Lower leg skin (tissue), 4 donors: ENCODE results near the gene SH3RF1. TPM values are rescaled to one million over a fixed set of nuclear protein-coding genes. Genes with fewer than 3 reads are reported as not detected.

Experiments
- DNase-seq, 2 donors: peaks; one replicate each; pipeline ENCODE4 v3.0.0-alpha.2; 2019; ENCODE audit warnings: low spot score in 2 of 2
- H3K4me3 ChIP-seq: fragments of 200-600 bp; sonication (generic); 2 replicates; pipeline ENCODE4 v1.5.1; 2017; ENCODE audit warnings: mild to moderate bottlenecking, low read depth; ENCODE audit not compliant: poor library complexity, severe bottlenecking
- CTCF ChIP-seq, 3 donors: fragments of 450-650 bp; IDR thresholded peaks; one replicate each; pipeline ENCODE4 v1.5.1; 2016; ENCODE audit warnings: antibody characterized with exemption in 3 of 3, mild to moderate bottlenecking in 3 of 3, moderate library complexity in 2 of 3
- POLR2A ChIP-seq, 2 donors: fragments of 450-650 bp; IDR thresholded peaks; one replicate each; pipeline ENCODE4 v1.6.1; 2016 to 2017; ENCODE audit warnings: antibody characterized with exemption in 2 of 2, mild to moderate bottlenecking in 1 of 2, moderate library complexity in 1 of 2
- WGBS, 2 donors: methylation state at CpG; one replicate each; pipeline ENCODE4 v1.1.5; 2018; 5-methylcytosine and 5-hydroxymethylcytosine counted together
- intact Hi-C: fragments of 100-400 bp; cut with DNase I; formaldehyde crosslinking; loops from one replicate; pipeline ENCODE4 v1.15.0; 2023; ENCODE audit warnings: low total_unique reads
- total RNA-seq, 4 donors: library from RNA; depleted of rRNA; stranded (reverse); fragments of >200 nt; gene quantifications; one replicate each; pipeline ENCODE4 v1.1.0, GENCODE V29; 2016

Gene SH3RF1
- total RNA-seq, 4 donors from 2014 or later, result 8.5 to 14.2 (median 12.0) TPM

DNA sequence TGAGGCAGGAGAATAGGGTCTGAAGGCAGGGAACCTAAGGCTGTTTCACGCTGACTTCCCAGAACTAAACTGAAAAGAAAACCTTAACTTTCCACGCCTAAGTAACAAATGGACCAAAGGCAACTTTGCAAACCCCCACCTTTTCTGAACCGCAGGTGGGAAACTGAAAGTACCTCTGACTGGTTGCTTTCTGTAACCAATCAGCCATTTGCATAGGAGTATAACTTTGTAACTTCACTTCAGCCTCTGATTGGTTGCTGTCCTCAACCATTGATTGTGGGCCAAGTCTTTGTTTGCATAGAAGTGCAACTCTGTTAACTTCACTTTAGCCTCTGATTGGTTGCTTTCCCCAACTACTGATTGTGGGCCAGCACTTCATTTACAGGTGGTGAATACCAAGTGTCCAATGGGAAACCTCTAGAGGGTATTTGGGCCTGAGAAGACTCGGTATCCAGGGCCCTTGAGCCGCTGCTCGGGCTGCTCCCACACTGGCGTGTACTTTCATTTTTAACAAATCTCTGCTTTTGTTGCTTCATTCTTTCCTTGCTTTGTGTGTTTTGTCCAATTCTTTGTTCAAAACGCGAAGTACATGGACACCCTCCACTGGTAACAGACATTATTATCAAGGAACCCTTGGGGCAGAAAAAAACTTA is 139.1 kb downstream of the SH3RF1 start:
- intact Hi-C loops, result no loop called here

GRCh38 chr4:169128902-169129301 is 141.9 kb downstream of the SH3RF1 start:
- 61 to 71% methylated on average over 3 of the region's 3 CpGs for WGBS, 2 donors
- intact Hi-C loops, result no loop called here
- no peak for DNase-seq
- H3K4me3 ChIP-seq, result no peak overlapping the region
- no peak for TF ChIP-seq POLR2A (IDR thresholded peaks at IDR 0.05)
- TF ChIP-seq CTCF (IDR thresholded peaks at IDR 0.05), result no peak

More for the DNA sequence above, 139.1 kb downstream of the SH3RF1 start:
- WGBS, 2 donors, result 93 to 94% methylated on average over 9 of the region's 9 CpGs
- no peak overlapping the region for H3K4me3 ChIP-seq
- TF ChIP-seq POLR2A (IDR thresholded peaks at IDR 0.05) (no peak), CTCF (IDR thresholded peaks at IDR 0.05) (no peak)
- DNase-seq, result no peak

DNA sequence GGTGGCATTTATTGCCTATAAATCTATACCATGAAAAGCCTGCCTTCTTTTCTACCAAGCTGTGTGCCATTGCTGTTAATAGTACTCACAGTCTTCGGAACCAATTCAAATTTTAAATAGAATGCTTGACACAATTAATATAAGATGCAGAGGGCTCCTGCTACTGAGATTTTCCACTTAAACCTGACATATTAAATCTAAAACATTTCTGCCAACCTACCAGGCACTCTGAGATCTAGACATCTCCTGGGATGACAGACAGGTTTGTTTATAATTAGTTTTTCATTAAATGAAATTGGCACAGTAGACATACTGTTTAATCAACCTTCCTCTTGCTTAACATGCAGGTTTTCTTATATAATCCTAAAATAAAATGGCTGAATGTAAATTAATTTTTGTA is 143.4 kb downstream of the SH3RF1 start:
- intact Hi-C loops, result no loop called here
- TF ChIP-seq POLR2A (IDR thresholded peaks at IDR 0.05) (no peak), CTCF (IDR thresholded peaks at IDR 0.05) (no peak)
- no peak for DNase-seq
- WGBS, 2 donors, result 98 to 100% methylated on average over 1 of the region's 1 CpG
- no peak overlapping the region for H3K4me3 ChIP-seq

DNA sequence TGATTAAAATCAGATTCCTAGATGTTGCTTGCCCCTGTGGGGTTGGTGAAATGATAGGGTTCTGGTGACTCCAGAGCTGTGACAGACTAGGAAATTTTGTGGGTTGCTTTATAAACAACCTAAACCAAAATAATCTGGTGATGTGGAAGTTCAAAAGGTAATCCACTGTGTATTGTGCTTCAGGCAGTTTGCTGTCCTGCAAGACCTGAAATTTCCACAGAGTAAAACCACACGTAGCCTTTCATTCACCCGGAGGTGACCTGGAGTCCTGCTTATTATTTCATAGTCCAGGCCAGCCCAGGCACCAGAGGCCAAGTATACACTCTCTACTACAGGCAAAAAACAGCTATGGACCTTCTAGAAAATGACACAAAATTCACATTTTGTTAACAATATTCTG is 146.1 kb downstream of the SH3RF1 start:
- no peak overlapping the region for H3K4me3 ChIP-seq
- WGBS, 2 donors, result 84 to 85% methylated on average over 2 of the region's 2 CpGs
- DNase-seq, result no peak
- intact Hi-C loops, result no loop called here
- TF ChIP-seq POLR2A (IDR thresholded peaks at IDR 0.05), result no peak

DNA sequence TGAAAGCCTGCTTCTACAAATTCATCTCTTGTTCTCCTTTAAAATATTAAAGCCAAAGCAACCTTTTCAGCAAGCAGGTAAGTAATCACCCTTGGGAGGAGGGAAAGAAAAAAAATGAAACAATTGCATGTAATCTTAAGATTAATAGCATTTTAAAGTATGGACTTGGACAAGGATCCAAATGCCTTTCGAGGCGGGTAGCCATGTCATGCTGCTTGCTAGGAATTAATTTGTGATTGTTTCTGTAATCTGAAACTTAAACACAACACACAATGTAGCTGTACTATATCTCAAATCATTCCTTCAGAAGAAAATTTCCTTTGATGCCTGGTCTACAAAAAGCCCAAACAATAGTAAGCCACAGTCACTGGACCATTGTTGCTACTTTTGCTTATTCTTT is 148.3 kb downstream of the SH3RF1 start:
- intact Hi-C loops, result no loop called here
- TF ChIP-seq POLR2A (IDR thresholded peaks at IDR 0.05), result no peak
- TF ChIP-seq CTCF (IDR thresholded peaks at IDR 0.05), result no peak
- 83 to 95% methylated on average over 2 of the region's 2 CpGs for WGBS, 2 donors
- no peak overlapping the region for H3K4me3 ChIP-seq
- DNase-seq, result no peak

DNA sequence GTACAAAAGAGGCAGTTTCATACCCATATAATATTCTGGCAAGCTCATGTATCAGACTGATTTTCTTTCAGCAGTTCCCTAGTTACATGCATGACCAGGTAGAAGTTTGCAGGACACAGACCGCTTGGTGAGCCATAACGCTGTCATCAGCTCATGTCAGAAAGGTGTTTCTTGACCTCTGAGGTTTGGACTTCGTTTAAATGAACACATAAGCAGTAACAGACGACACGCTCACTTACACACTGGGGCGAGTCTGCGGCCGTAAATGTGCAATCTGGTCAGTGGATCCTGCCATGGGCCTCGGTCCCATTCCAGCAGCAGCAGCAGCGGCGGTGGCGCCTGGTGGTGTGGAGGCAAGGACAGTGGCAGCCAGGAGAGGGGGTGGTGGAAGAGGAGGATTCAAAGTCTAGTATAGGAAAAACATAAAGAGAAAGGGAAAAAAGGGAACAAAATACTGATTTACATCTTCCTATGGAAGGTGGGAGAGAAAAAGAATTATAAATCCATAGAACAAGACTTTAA is 148.8 kb downstream of the SH3RF1 start:
- H3K4me3 ChIP-seq, result no peak overlapping the region
- DNase-seq, result no peak
- WGBS, 2 donors, result 86 to 95% methylated on average over 12 of the region's 12 CpGs
- intact Hi-C loops, result no loop called here
- TF ChIP-seq CTCF (IDR thresholded peaks at IDR 0.05), result no peak
- no peak for TF ChIP-seq POLR2A (IDR thresholded peaks at IDR 0.05)
